Mammary epithelial cell (primary cell): ENCODE measurements around the gene ANXA1.

Source experiments
- EZH2 ChIP-seq: IDR thresholded peaks from 2 replicates; pipeline ENCODE4 v1.6.1; 2012; ENCODE audit warnings: low read length, inconsistent platforms, borderline replicate concordance
- TF ChIP-seq, protein P1 (sequence below), 2 donors: IDR thresholded peaks in 1 of 2; conservative IDR thresholded peaks in 1 of 2; 2 replicates each; pipeline ENCODE4 v1.5.1; 2011 to 2012; ENCODE audit warnings: inconsistent platforms in 2 of 2, low read length in 2 of 2, mild to moderate bottlenecking in 2 of 2, control low read depth in 1 of 2, low read depth in 1 of 2; ENCODE audit not compliant: insufficient read depth in 1 of 2; ENCODE audit errors: extremely low read depth in 1 of 2

DNA sequence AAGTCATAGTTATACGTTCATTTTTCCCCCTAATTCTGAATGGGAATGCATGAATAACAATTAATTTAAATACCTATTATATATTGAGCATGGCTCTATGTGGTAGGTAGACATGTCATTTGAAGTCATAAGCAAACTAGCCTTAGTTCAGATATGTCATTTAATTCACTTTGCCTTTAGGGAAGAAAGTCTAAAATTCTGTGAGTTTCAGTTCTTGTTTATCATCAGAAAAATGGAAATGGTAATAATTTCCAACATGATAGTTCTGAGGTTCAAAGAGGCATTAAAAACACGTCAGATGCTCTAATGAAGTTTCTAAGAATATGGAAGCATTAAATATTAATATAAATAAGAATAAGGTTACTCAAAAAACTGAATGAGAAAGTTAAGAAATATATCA, 13.1 kb upstream of the ANXA1 start:
- TF ChIP-seq, protein P1, sequence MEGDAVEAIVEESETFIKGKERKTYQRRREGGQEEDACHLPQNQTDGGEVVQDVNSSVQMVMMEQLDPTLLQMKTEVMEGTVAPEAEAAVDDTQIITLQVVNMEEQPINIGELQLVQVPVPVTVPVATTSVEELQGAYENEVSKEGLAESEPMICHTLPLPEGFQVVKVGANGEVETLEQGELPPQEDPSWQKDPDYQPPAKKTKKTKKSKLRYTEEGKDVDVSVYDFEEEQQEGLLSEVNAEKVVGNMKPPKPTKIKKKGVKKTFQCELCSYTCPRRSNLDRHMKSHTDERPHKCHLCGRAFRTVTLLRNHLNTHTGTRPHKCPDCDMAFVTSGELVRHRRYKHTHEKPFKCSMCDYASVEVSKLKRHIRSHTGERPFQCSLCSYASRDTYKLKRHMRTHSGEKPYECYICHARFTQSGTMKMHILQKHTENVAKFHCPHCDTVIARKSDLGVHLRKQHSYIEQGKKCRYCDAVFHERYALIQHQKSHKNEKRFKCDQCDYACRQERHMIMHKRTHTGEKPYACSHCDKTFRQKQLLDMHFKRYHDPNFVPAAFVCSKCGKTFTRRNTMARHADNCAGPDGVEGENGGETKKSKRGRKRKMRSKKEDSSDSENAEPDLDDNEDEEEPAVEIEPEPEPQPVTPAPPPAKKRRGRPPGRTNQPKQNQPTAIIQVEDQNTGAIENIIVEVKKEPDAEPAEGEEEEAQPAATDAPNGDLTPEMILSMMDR (conservative IDR thresholded peaks at IDR 0.05 in 1 of 2, IDR thresholded peaks at IDR 0.05 in 1 of 2; ENCODE audit: extremely low read depth in 1 of 2, insufficient read depth in 1 of 2, low read depth in 1 of 2, low read length in 2 of 2) = no peak
- TF ChIP-seq EZH2 = no peak
